HEK293 (cell line): ENCODE results near the gene UTP14A.
A peak's percentile ranks its signal among the peaks of the same experiment; 100 is the strongest.

Experiments
- CTCF ChIA-PET: fragments of 350-600 bp; formaldehyde crosslinking; extraction: SDS; loops from one replicate; lab custom pipeline; 2021; ENCODE audit warnings: antibody characterized with exemption; lab: Yijun Ruan, JAX
- POLR2A ChIA-PET: fragments of 300-600 bp; formaldehyde crosslinking; extraction: SDS; loops from one replicate; lab custom pipeline; 2020; ENCODE audit warnings: antibody characterized with exemption, inconsistent platforms; lab: Yijun Ruan, JAX
- H3K27ac ChIP-seq: fragments of 200-500 bp; sonication (Bioruptor generic); 2 replicates; pipeline ENCODE4 v1.5.1; 2014; ENCODE audit warnings: low read depth, low read length, control low read depth, inconsistent platforms; ENCODE audit errors: extremely low read depth
- H3K36me3 ChIP-seq, 2 experiments: fragments of 200-500 bp in 1 of 2; sonication (Bioruptor generic) in 1 of 2; 1 replicate in 1 of 2; 2 replicates in 1 of 2; pipeline ENCODE4 v1.5.1; 2014 to 2017; ENCODE audit warnings: inconsistent platforms in 2 of 2, low read length in 2 of 2; ENCODE audit not compliant: control insufficient read depth in 2 of 2, insufficient read depth in 1 of 2
- H3K4me1 ChIP-seq: fragments of 200-500 bp; sonication (Bioruptor generic); 2 replicates; pipeline ENCODE4 v1.5.1; 2014; ENCODE audit warnings: mild to moderate bottlenecking, low read length, inconsistent platforms; ENCODE audit not compliant: control insufficient read depth, insufficient read depth
- H3K4me3 ChIP-seq: 2 replicates; pipeline ENCODE4 v1.5.1; 2011; ENCODE audit warnings: low read depth, mild to moderate bottlenecking, control low read depth, low read length, moderate library complexity
- H3K9me3 ChIP-seq: fragments of 200-500 bp; sonication (Bioruptor generic); 2 replicates; pipeline ENCODE4 v1.5.1; 2014; ENCODE audit warnings: low read depth, low read length, inconsistent platforms; ENCODE audit not compliant: control insufficient read depth, insufficient read depth
- FEZF1 ChIP-seq: fragments of 450-650 bp; formaldehyde crosslinking; IDR thresholded peaks from 2 replicates; pipeline ENCODE4 v1.5.1; 2016; ENCODE audit warnings: missing biosample characterization, missing genetic modification characterization
- KLF17 ChIP-seq: fragments of 450-650 bp; formaldehyde crosslinking; IDR thresholded peaks from 2 replicates; pipeline ENCODE4 v1.5.1; 2016; ENCODE audit warnings: missing biosample characterization, missing genetic modification characterization
- PRDM1 ChIP-seq: fragments of 450-650 bp; formaldehyde crosslinking; IDR thresholded peaks from 2 replicates; pipeline ENCODE4; 2016; ENCODE audit warnings: missing biosample characterization, missing genetic modification characterization
- RBAK ChIP-seq: fragments of 450-650 bp; formaldehyde crosslinking; IDR thresholded peaks from 2 replicates; pipeline ENCODE4 v1.5.1; 2016; ENCODE audit warnings: missing biosample characterization, missing genetic modification characterization
- REST ChIP-seq: fragments of 450-650 bp; formaldehyde crosslinking; IDR thresholded peaks from 2 replicates; pipeline ENCODE4 v1.5.1; 2016; ENCODE audit warnings: missing biosample characterization, missing genetic modification characterization
- SCRT2 ChIP-seq: fragments of 450-650 bp; formaldehyde crosslinking; IDR thresholded peaks from 2 replicates; pipeline ENCODE4 v1.5.1; 2016; ENCODE audit warnings: missing biosample characterization, missing genetic modification characterization
- SETDB1 ChIP-seq: IDR thresholded peaks from one replicate; pipeline ENCODE4 v1.6.1; 2017; ENCODE audit warnings: mild to moderate bottlenecking, low read length, moderate library complexity, mixed read lengths; ENCODE audit not compliant: insufficient read length
- WT1 ChIP-seq: fragments of 450-650 bp; formaldehyde crosslinking; IDR thresholded peaks from 2 replicates; pipeline ENCODE4 v1.5.1; 2016; ENCODE audit warnings: missing biosample characterization, missing genetic modification characterization
- ZBTB20 ChIP-seq: fragments of 450-650 bp; formaldehyde crosslinking; IDR thresholded peaks from 2 replicates; pipeline ENCODE4 v1.5.1; 2016; ENCODE audit warnings: missing biosample characterization, missing genetic modification characterization
- ZBTB26 ChIP-seq: fragments of 450-650 bp; formaldehyde crosslinking; optimal IDR thresholded peaks from 2 replicates; pipeline ENCODE3; 2016; ENCODE audit warnings: missing biosample characterization, mild to moderate bottlenecking, missing genetic modification characterization
- ZBTB49 ChIP-seq: fragments of 450-650 bp; formaldehyde crosslinking; IDR thresholded peaks from 2 replicates; pipeline ENCODE4 v1.5.1; 2016; ENCODE audit warnings: missing biosample characterization, missing genetic modification characterization, low read depth
- ZEB2 ChIP-seq: fragments of 450-650 bp; formaldehyde crosslinking; IDR thresholded peaks from 2 replicates; pipeline ENCODE4 v1.5.1; 2016; ENCODE audit warnings: missing biosample characterization, missing genetic modification characterization
- ZFP3 ChIP-seq: fragments of 450-650 bp; formaldehyde crosslinking; IDR thresholded peaks from 2 replicates; pipeline ENCODE4 v1.5.1; 2016; ENCODE audit warnings: low read depth, missing biosample characterization, missing genetic modification characterization
- ZNF133 ChIP-seq: fragments of 450-650 bp; formaldehyde crosslinking; IDR thresholded peaks from 2 replicates; pipeline ENCODE4 v1.5.1; 2016; ENCODE audit warnings: missing biosample characterization, missing genetic modification characterization
- ZNF155 ChIP-seq: fragments of 450-650 bp; formaldehyde crosslinking; IDR thresholded peaks from 2 replicates; pipeline ENCODE4 v1.5.1; 2016; ENCODE audit warnings: missing biosample characterization, missing genetic modification characterization
- ZNF248 ChIP-seq: fragments of 450-650 bp; formaldehyde crosslinking; IDR thresholded peaks from 2 replicates; pipeline ENCODE4 v1.5.1; 2017; ENCODE audit warnings: missing biosample characterization, missing genetic modification characterization
- ZNF266 ChIP-seq: fragments of 450-650 bp; formaldehyde crosslinking; IDR thresholded peaks from 2 replicates; pipeline ENCODE4 v1.5.1; 2016; ENCODE audit warnings: missing biosample characterization, missing genetic modification characterization, low read depth
- ZNF302 ChIP-seq: fragments of 450-650 bp; formaldehyde crosslinking; IDR thresholded peaks from 2 replicates; pipeline ENCODE4 v1.5.1; 2016; ENCODE audit warnings: missing biosample characterization, missing genetic modification characterization, low read depth
- ZNF394 ChIP-seq: fragments of 450-650 bp; formaldehyde crosslinking; IDR thresholded peaks from 2 replicates; pipeline ENCODE4 v1.5.1; 2016; ENCODE audit warnings: missing biosample characterization, missing genetic modification characterization, mild to moderate bottlenecking, moderate library complexity, borderline replicate concordance
- ZNF501 ChIP-seq: fragments of 450-650 bp; formaldehyde crosslinking; IDR thresholded peaks from 2 replicates; pipeline ENCODE4 v1.5.1; 2016; ENCODE audit warnings: missing biosample characterization, missing genetic modification characterization
- ZNF548 ChIP-seq: fragments of 450-650 bp; formaldehyde crosslinking; IDR thresholded peaks from 2 replicates; pipeline ENCODE4 v1.5.1; 2016; ENCODE audit warnings: missing biosample characterization, missing genetic modification characterization
- ZNF585B ChIP-seq: fragments of 450-650 bp; formaldehyde crosslinking; IDR thresholded peaks from 2 replicates; pipeline ENCODE4 v1.5.1; 2016; ENCODE audit warnings: missing biosample characterization, missing genetic modification characterization
- ZNF596 ChIP-seq: fragments of 450-650 bp; IDR thresholded peaks from 2 replicates; pipeline ENCODE4 v1.5.0; 2018; ENCODE audit warnings: missing biosample characterization, mild to moderate bottlenecking, missing genetic modification characterization, moderate library complexity
- ZNF639 ChIP-seq: fragments of 450-650 bp; formaldehyde crosslinking; IDR thresholded peaks from 2 replicates; pipeline ENCODE4 v1.5.1; 2016; ENCODE audit warnings: missing biosample characterization, missing genetic modification characterization
- ZNF792 ChIP-seq: fragments of 450-650 bp; formaldehyde crosslinking; IDR thresholded peaks from 2 replicates; pipeline ENCODE4 v1.5.1; 2016; ENCODE audit warnings: missing biosample characterization, missing genetic modification characterization
- ZSCAN30 ChIP-seq: fragments of 450-650 bp; IDR thresholded peaks from 2 replicates; pipeline ENCODE4 v1.5.1; 2018; ENCODE audit warnings: missing biosample characterization, mild to moderate bottlenecking, missing genetic modification characterization, moderate library complexity

The UTP14A gene

GRCh38 chrX:129934952-129935351 lies 29.0 kb downstream of the UTP14A start:
- CTCF ChIA-PET, result interaction anchor here (0.7 to 1.8 kb wide), 3 partner anchors 10 to 112 kb away, joined by 4 to 7 read pairs (median 4); no protein-coding TSS in a partner anchor
- TF ChIP-seq ZBTB26 (tag by site-specific recombination), result no peak
- no peak for TF ChIP-seq ZNF248
- no peak for TF ChIP-seq SCRT2 (tag by site-specific recombination)
- peak; percentile 95 for TF ChIP-seq ZSCAN30
- TF ChIP-seq KLF17, result 0 out of 2 replicates have a peak, but pooled peaks have one; percentile 52
- TF ChIP-seq ZEB2 (tag by site-specific recombination), result no peak
- TF ChIP-seq ZNF302 (tag by site-specific recombination), result no peak
- no peak for TF ChIP-seq ZNF596
- peak; percentile 43; the same call in 1 of the 2 replicates for TF ChIP-seq WT1 (tag by site-specific recombination)
- TF ChIP-seq ZNF792, result no peak
- TF ChIP-seq RBAK (tag by site-specific recombination), result no peak
- TF ChIP-seq, all 188 proteins: peak for 3
- Histone ChIP-seq H3K4me3 (no peak overlapping the region), H3K9me3 (no peaks in the 10 kb centered on the region), H3K27ac (no peak overlapping the region), H3K36me3 (peaks cover 0 to 3% of the 10 kb centered on the region in 2 experiments; a peak in 1 of 3 replicates), H3K4me1 (no peaks in the 10 kb centered on the region; the same call in 1 of the 2 replicates)
- POLR2A ChIA-PET, result no interaction called here

GRCh38 chrX:129938081-129938480 lies 32.1 kb downstream of the UTP14A start:
- CTCF ChIA-PET, result no interaction called here
- POLR2A ChIA-PET, result no interaction called here
- H3K4me3 ChIP-seq, result no peak overlapping the region
- H3K4me1 ChIP-seq, result no peaks in the 10 kb centered on the region; the same call in 1 of the 2 replicates
- no peaks in the 10 kb centered on the region for H3K36me3 ChIP-seq
- no peak overlapping the region for H3K27ac ChIP-seq
- TF ChIP-seq FEZF1 (tag by site-specific recombination) (no peak), ZNF639 (tag by site-specific recombination) (no peak), ZNF585B (no peak), SETDB1 (no peak), ZNF133 (tag by site-specific recombination) (no peak), ZBTB49 (tag by site-specific recombination) (no peak), REST (tag by site-specific recombination) (no peak), ZNF548 (tag by site-specific recombination) (no peak), ZFP3 (no peak), ZBTB20 (tag by site-specific recombination) (no peak), ZNF501 (no peak), ZNF248 (no peak), ZNF394 (tag by site-specific recombination) (no peak), PRDM1 (tag by site-specific recombination) (no peak), ZNF266 (no peak), ZNF792 (no peak), ZNF155 (no peak)
- no peaks in the 10 kb centered on the region for H3K9me3 ChIP-seq
